ENCODE data around the gene HBG1.

The HBG1 gene

GRCh38 chr11:5275369-5276110 is 25.9 kb upstream of the HBG1 start:
- ATAC-seq = no peak
- TF ChIP-seq PPARA (CRISPR knock-in tag; IDR thresholded peaks at IDR 0.05; ENCODE audit: borderline replicate concordance) (no peak), POU6F1 (CRISPR knock-in tag; IDR thresholded peaks at IDR 0.05; ENCODE audit: borderline replicate concordance, low read depth) (no peak), TSHZ2 (CRISPR knock-in tag; IDR thresholded peaks at IDR 0.05) (no peak), PATZ1 (CRISPR knock-in tag; IDR thresholded peaks at IDR 0.05; ENCODE audit: borderline replicate concordance) (no peak), GLIS3 (CRISPR knock-in tag; IDR thresholded peaks at IDR 0.05) (no peak), ZFP3 (CRISPR knock-in tag; IDR thresholded peaks at IDR 0.05) (no peak), SNAI2 (CRISPR knock-in tag; IDR thresholded peaks at IDR 0.05) (no peak), TOX (CRISPR knock-in tag; IDR thresholded peaks at IDR 0.05; ENCODE audit: borderline replicate concordance) (no peak), CREB5 (CRISPR knock-in tag; IDR thresholded peaks at IDR 0.05; ENCODE audit: low read depth) (no peak), ZNF8 (CRISPR knock-in tag; IDR thresholded peaks at IDR 0.05) (no peak), ZNF70 (CRISPR knock-in tag; IDR thresholded peaks at IDR 0.05) (no peak), ZNF565 (CRISPR knock-in tag; conservative IDR thresholded peaks at IDR 0.05; ENCODE audit: low read depth) (no peak), ZC3H10 (CRISPR knock-in tag; IDR thresholded peaks at IDR 0.05) (no peak), CSDC2 (CRISPR knock-in tag; IDR thresholded peaks at IDR 0.05) (no peak), RARB (CRISPR knock-in tag; IDR thresholded peaks at IDR 0.05) (no peak), BACH2 (CRISPR knock-in tag; IDR thresholded peaks at IDR 0.05; ENCODE audit: borderline replicate concordance) (no peak)

GRCh38 chr11:5274395-5274794 is 24.7 kb upstream of the HBG1 start:
- TF ChIP-seq CREB5 (CRISPR knock-in tag; IDR thresholded peaks at IDR 0.05; ENCODE audit: low read depth) = no peak
- TF ChIP-seq OSR1 (CRISPR knock-in tag; IDR thresholded peaks at IDR 0.05) = no peak
- no peak for TF ChIP-seq ZFP3 (CRISPR knock-in tag; IDR thresholded peaks at IDR 0.05)
- TF ChIP-seq ZNF8 (CRISPR knock-in tag; IDR thresholded peaks at IDR 0.05) = no peak
- TF ChIP-seq ZFP30 (CRISPR knock-in tag; IDR thresholded peaks at IDR 0.05) = no peak
- no peak for TF ChIP-seq TCF4 (CRISPR knock-in tag; IDR thresholded peaks at IDR 0.05; ENCODE audit: borderline replicate concordance)
- no peak for TF ChIP-seq GLIS3 (CRISPR knock-in tag; IDR thresholded peaks at IDR 0.05)
- TF ChIP-seq TSHZ2 (CRISPR knock-in tag; IDR thresholded peaks at IDR 0.05) = no peak
- TF ChIP-seq ARNTL (CRISPR knock-in tag; IDR thresholded peaks at IDR 0.05; ENCODE audit: borderline replicate concordance, low read depth) = no peak
- TF ChIP-seq BACH2 (CRISPR knock-in tag; IDR thresholded peaks at IDR 0.05; ENCODE audit: borderline replicate concordance) = no peak
- no peak for TF ChIP-seq SNAI2 (CRISPR knock-in tag; IDR thresholded peaks at IDR 0.05)
- TF ChIP-seq PATZ1 (CRISPR knock-in tag; IDR thresholded peaks at IDR 0.05; ENCODE audit: borderline replicate concordance) = no peak
- no peak for TF ChIP-seq ESRRG (CRISPR knock-in tag; IDR thresholded peaks at IDR 0.05)
- no peak for TF ChIP-seq POU6F1 (CRISPR knock-in tag; IDR thresholded peaks at IDR 0.05; ENCODE audit: borderline replicate concordance, low read depth)
- no peak for TF ChIP-seq ZC3H10 (CRISPR knock-in tag; IDR thresholded peaks at IDR 0.05)
- TF ChIP-seq PPARA (CRISPR knock-in tag; IDR thresholded peaks at IDR 0.05; ENCODE audit: borderline replicate concordance) = no peak
- no peak for TF ChIP-seq ZNF565 (CRISPR knock-in tag; conservative IDR thresholded peaks at IDR 0.05; ENCODE audit: low read depth)
- TF ChIP-seq ZNF70 (CRISPR knock-in tag; IDR thresholded peaks at IDR 0.05) = no peak
- TF ChIP-seq ISL1 (CRISPR knock-in tag; IDR thresholded peaks at IDR 0.05) = no peak
- no peak for TF ChIP-seq CSDC2 (CRISPR knock-in tag; IDR thresholded peaks at IDR 0.05)
- ATAC-seq = no peak

Data from SK-N-SH treated with all-trans-retinoic acid at 6 μM for 48 hours (cell line).